HCT116 (cell line): Measurements from ENCODE around the gene SSX2IP. TPM values are rescaled to one million over a fixed set of nuclear protein-coding genes. Genes with fewer than 3 reads are reported as not detected.

Experiments used
- ATAC-seq: fragments of 200-7000 bp; cut with Tn5 transposase; 2 replicates; pipeline ENCODE4 v1.9.1; 2020; ENCODE audit warnings: mild to moderate bottlenecking, moderate library complexity
- BruUV-seq: library from RNA; stranded (reverse); fragments of 400-500 nt; replicated peaks from 2 replicates; lab custom pipeline; 2021; lab: Mats Ljungman, UMichigan
- CTCF ChIA-PET: fragments of 300-600 bp; sonication (Branson Sonifier 250); formaldehyde crosslinking; loops from one replicate; lab custom pipeline; 2021; ENCODE audit warnings: antibody characterized with exemption; lab: Charles Lee
- POLR2A ChIA-PET: fragments of 300-600, 350-600 bp; sonication (Branson Sonifier 250); formaldehyde crosslinking; loops from one replicate; lab custom pipeline; 2021; ENCODE audit warnings: antibody characterized with exemption; lab: Charles Lee
- RAD21 ChIA-PET, 2 experiments: fragments of 300-600 bp; sonication (Branson Sonifier 250); formaldehyde crosslinking; loops; one replicate each; lab custom pipeline; 2023; ENCODE audit warnings: low total read pairs in 2 of 2; ENCODE audit not compliant: uncharacterized antibody in 2 of 2, unreplicated experiment in 2 of 2, low non-redundant PET in 1 of 2; lab: Charles Lee
- DNase-seq: peaks from one replicate; pipeline ENCODE4 v3.0.0-alpha.2; 2010; ENCODE audit warnings: low read depth, low spot score
- H2AFZ ChIP-seq: fragments of 200-600 bp; shearing (Covaris generic), sonication (generic); 2 replicates; pipeline ENCODE4 v1.6.1; 2017; ENCODE audit warnings: low read depth, mixed run types, mixed read lengths, antibody characterized with exemption, low read length; ENCODE audit not compliant: poor library complexity, severe bottlenecking
- H3K27ac ChIP-seq: 2 replicates; pipeline ENCODE4 v1.5.1; 2012; ENCODE audit warnings: low read depth, low read length
- H3K27me3 ChIP-seq: fragments of 200-600 bp; sonication (generic); 2 replicates; pipeline ENCODE4 v1.6.1; 2016; ENCODE audit warnings: mixed run types, low read length, mixed read lengths; ENCODE audit not compliant: insufficient read depth
- H3K36me3 ChIP-seq, 2 experiments: fragments of 200-500 bp in 1 of 2; fragments of 200-600 bp in 1 of 2; sonication (Bioruptor generic) in 1 of 2; sonication (generic) in 1 of 2; 2 replicates each; pipeline versions ENCODE4 v1.5.1 to v1.6.1; 2014 to 2016; ENCODE audit warnings: low read length in 2 of 2, inconsistent platforms in 1 of 2, mixed read lengths in 1 of 2, mixed run types in 1 of 2; ENCODE audit not compliant: insufficient read depth in 2 of 2, control insufficient read depth in 1 of 2
- H3K4me1 ChIP-seq, 2 experiments: fragments of 200-600 bp in 1 of 2; sonication (generic) in 1 of 2; 2 replicates each; pipeline versions ENCODE4 v1.5.1 to v1.6.1; 2012 to 2017; ENCODE audit warnings: low read length in 2 of 2, inconsistent platforms in 1 of 2, mild to moderate bottlenecking in 1 of 2, mixed read lengths in 1 of 2, mixed run types in 1 of 2, moderate library complexity in 1 of 2; ENCODE audit not compliant: insufficient read depth in 2 of 2, control insufficient read depth in 1 of 2
- H3K4me2 ChIP-seq: fragments of 200-600 bp; sonication (generic); 2 replicates; pipeline ENCODE4 v1.6.1; 2017; ENCODE audit warnings: mixed run types, low read length, mixed read lengths
- H3K4me3 ChIP-seq, 2 experiments: fragments of 200-600 bp in 1 of 2; sonication (generic) in 1 of 2; replicated peaks in 1 of 2; 2 replicates each; pipeline ENCODE4 v1.5.1; 2011 to 2016; ENCODE audit warnings: low read length in 2 of 2, control low read depth in 1 of 2, low read depth in 1 of 2, mild to moderate bottlenecking in 1 of 2, mixed read lengths in 1 of 2, mixed run types in 1 of 2
- H3K79me2 ChIP-seq: fragments of 200-600 bp; sonication (generic); 2 replicates; pipeline ENCODE4 v1.6.1; 2017; ENCODE audit warnings: mild to moderate bottlenecking, mixed run types, low read length, moderate library complexity, mixed read lengths; ENCODE audit not compliant: insufficient read depth
- H3K9ac ChIP-seq: fragments of 200-600 bp; sonication (generic); 2 replicates; pipeline ENCODE4 v1.6.1; 2016; ENCODE audit warnings: low read length, mixed read lengths
- H3K9me2 ChIP-seq: fragments of 200-600 bp; sonication (generic), shearing (Covaris generic); 2 replicates; pipeline ENCODE4 v1.6.1; 2017; ENCODE audit warnings: mixed run types, mild to moderate bottlenecking, moderate library complexity; ENCODE audit not compliant: insufficient read depth
- H3K9me3 ChIP-seq, 2 experiments: fragments of 200-500 bp in 1 of 2; fragments of 200-600 bp in 1 of 2; sonication (Bioruptor generic) in 1 of 2; sonication (generic) in 1 of 2; 2 replicates each; pipeline ENCODE4 v1.6.1; 2014 to 2017; ENCODE audit warnings: low read length in 2 of 2, mixed read lengths in 2 of 2, inconsistent platforms in 1 of 2, low read depth in 1 of 2, mild to moderate bottlenecking in 1 of 2, mixed run types in 1 of 2, moderate library complexity in 1 of 2; ENCODE audit not compliant: control insufficient read depth in 1 of 2, insufficient read depth in 1 of 2
- H4K20me1 ChIP-seq: fragments of 200-600 bp; sonication (generic), shearing (Covaris generic); 2 replicates; pipeline ENCODE4 v1.6.1; 2017; ENCODE audit warnings: mixed run types, mild to moderate bottlenecking, moderate library complexity; ENCODE audit not compliant: insufficient read depth
- CBX3 ChIP-seq: IDR thresholded peaks from 2 replicates; pipeline ENCODE4 v1.6.1; 2012; ENCODE audit warnings: low read depth
- CEBPB ChIP-seq: IDR thresholded peaks from 2 replicates; pipeline ENCODE4 v1.6.1; 2012; ENCODE audit warnings: low read depth
- EGR1 ChIP-seq: IDR thresholded peaks from 2 replicates; pipeline ENCODE4 v1.6.1; 2012; ENCODE audit warnings: low read depth
- ELF1 ChIP-seq: IDR thresholded peaks from 2 replicates; pipeline ENCODE4 v1.6.1; 2012; ENCODE audit warnings: low read depth, borderline replicate concordance
- EZH2phosphoT487 ChIP-seq: fragments of 200-600 bp; IDR thresholded peaks from 2 replicates; pipeline ENCODE4 v1.6.1; 2018; ENCODE audit warnings: antibody characterized with exemption, borderline replicate concordance
- FOSL1 ChIP-seq: IDR thresholded peaks from 2 replicates; pipeline ENCODE4 v1.6.1; 2012; ENCODE audit warnings: low read depth
- JUND ChIP-seq: IDR thresholded peaks from 2 replicates; pipeline ENCODE4 v1.6.1; 2012
- MAX ChIP-seq: IDR thresholded peaks from 2 replicates; pipeline ENCODE4 v1.6.1; 2012
- POLR2A ChIP-seq: IDR thresholded peaks from 2 replicates; pipeline ENCODE4 v1.7.0; 2011; ENCODE audit warnings: borderline replicate concordance; ENCODE audit not compliant: insufficient read depth, insufficient read length; ENCODE audit errors: extremely low read depth
- POLR2AphosphoS5 ChIP-seq: IDR thresholded peaks from 2 replicates; pipeline ENCODE4 v1.6.1; 2011; ENCODE audit warnings: mild to moderate bottlenecking, low read depth, low read length, moderate library complexity
- SIN3A ChIP-seq: IDR thresholded peaks from 2 replicates; pipeline ENCODE4 v1.6.1; 2012; ENCODE audit warnings: low read depth
- SP1 ChIP-seq: IDR thresholded peaks from 2 replicates; pipeline ENCODE4 v1.6.1; 2012; ENCODE audit warnings: low read depth
- SRF ChIP-seq: IDR thresholded peaks from 2 replicates; pipeline ENCODE4 v1.6.1; 2012; ENCODE audit warnings: low read depth
- TCF7L2 ChIP-seq: IDR thresholded peaks from 2 replicates; pipeline ENCODE4 v1.7.0; 2011; ENCODE audit warnings: borderline replicate concordance, inconsistent platforms; ENCODE audit not compliant: insufficient read depth, insufficient read length; ENCODE audit errors: extremely low read depth
- ZFX ChIP-seq: fragments of 450-650 bp; IDR thresholded peaks from 2 replicates; pipeline ENCODE4 v1.6.1; 2017
- ZNF274 ChIP-seq: fragments of 200-500 bp; sonication (Bioruptor generic); IDR thresholded peaks from 2 replicates; pipeline ENCODE4 v1.6.1; 2014; ENCODE audit warnings: mild to moderate bottlenecking, low read depth, low read length, inconsistent platforms
- intact Hi-C: fragments of 100-400 bp; cut with micrococcal nuclease; formaldehyde crosslinking; loops from 2 replicates; pipeline ENCODE4 v1.10.0; 2022
- total RNA-seq: library from RNA; stranded (reverse); gene quantifications from one replicate; pipeline ENCODE4 v1.2.1, GENCODE V29; 2021; ENCODE audit not compliant: unreplicated experiment
- TF ChIP-seq, protein P1 (sequence below): IDR thresholded peaks from 2 replicates; pipeline ENCODE4 v1.6.1; 2012
- TF ChIP-seq, protein P2 (sequence below): IDR thresholded peaks from 2 replicates; pipeline ENCODE4 v1.6.1; 2012; ENCODE audit warnings: low read depth

SSX2IP gene
- total RNA-seq, 1 experiment from 2014 or later, result 51.5 TPM

GRCh38 chr1:84672080-84672854 lies 18.0 kb downstream of the SSX2IP start:
- Histone ChIP-seq H3K27me3 (no peaks in the 10 kb centered on the region), H3K27ac (no peak overlapping the region), H3K9me2 (no peaks in the 10 kb centered on the region), H3K9ac (no peak overlapping the region), H4K20me1 (no peaks in the 10 kb centered on the region), H3K4me3 (no peak overlapping the region), H3K4me1 (0 out of 4 replicates have a peak, but pooled peaks cover 0 to 3% of the 10 kb centered on the region in 2 experiments), H2AFZ (no peak overlapping the region), H3K79me2 (peaks cover 66% of the 10 kb centered on the region), H3K36me3 (peaks cover 0 to 9% of the 10 kb centered on the region in 2 experiments; a peak in 1 of 4 replicates), H3K9me3 (no peaks in the 10 kb centered on the region), H3K4me2 (no peak overlapping the region)
- ChIA-PET RAD21 (no interaction called here), POLR2A (no interaction called here), CTCF (no interaction called here)
- DNase-seq, result no peak
- BruUV-seq, result no TSS peak
- no peak for TF ChIP-seq POLR2AphosphoS5
- TF ChIP-seq SRF, result no peak
- no peak for TF ChIP-seq FOSL1
- TF ChIP-seq, protein P1, sequence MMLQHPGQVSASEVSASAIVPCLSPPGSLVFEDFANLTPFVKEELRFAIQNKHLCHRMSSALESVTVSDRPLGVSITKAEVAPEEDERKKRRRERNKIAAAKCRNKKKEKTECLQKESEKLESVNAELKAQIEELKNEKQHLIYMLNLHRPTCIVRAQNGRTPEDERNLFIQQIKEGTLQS, result no peak
- TF ChIP-seq POLR2A, result no peak
- no peak for TF ChIP-seq JUND
- TF ChIP-seq TCF7L2, result no peak
- TF ChIP-seq, protein P2, sequence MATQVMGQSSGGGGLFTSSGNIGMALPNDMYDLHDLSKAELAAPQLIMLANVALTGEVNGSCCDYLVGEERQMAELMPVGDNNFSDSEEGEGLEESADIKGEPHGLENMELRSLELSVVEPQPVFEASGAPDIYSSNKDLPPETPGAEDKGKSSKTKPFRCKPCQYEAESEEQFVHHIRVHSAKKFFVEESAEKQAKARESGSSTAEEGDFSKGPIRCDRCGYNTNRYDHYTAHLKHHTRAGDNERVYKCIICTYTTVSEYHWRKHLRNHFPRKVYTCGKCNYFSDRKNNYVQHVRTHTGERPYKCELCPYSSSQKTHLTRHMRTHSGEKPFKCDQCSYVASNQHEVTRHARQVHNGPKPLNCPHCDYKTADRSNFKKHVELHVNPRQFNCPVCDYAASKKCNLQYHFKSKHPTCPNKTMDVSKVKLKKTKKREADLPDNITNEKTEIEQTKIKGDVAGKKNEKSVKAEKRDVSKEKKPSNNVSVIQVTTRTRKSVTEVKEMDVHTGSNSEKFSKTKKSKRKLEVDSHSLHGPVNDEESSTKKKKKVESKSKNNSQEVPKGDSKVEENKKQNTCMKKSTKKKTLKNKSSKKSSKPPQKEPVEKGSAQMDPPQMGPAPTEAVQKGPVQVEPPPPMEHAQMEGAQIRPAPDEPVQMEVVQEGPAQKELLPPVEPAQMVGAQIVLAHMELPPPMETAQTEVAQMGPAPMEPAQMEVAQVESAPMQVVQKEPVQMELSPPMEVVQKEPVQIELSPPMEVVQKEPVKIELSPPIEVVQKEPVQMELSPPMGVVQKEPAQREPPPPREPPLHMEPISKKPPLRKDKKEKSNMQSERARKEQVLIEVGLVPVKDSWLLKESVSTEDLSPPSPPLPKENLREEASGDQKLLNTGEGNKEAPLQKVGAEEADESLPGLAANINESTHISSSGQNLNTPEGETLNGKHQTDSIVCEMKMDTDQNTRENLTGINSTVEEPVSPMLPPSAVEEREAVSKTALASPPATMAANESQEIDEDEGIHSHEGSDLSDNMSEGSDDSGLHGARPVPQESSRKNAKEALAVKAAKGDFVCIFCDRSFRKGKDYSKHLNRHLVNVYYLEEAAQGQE, result no peak
- TF ChIP-seq CBX3, result no peak
- TF ChIP-seq SIN3A, result no peak
- TF ChIP-seq EGR1, result no peak
- TF ChIP-seq EZH2phosphoT487, result no peak
- TF ChIP-seq SP1, result no peak
- TF ChIP-seq ELF1, result no peak
- TF ChIP-seq ZNF274, result no peak
- TF ChIP-seq MAX, result no peak
- TF ChIP-seq CEBPB, result no peak
- TF ChIP-seq ZFX, result no peak
- intact Hi-C loops, result no loop called here
- no peak for ATAC-seq
